Aorta (tissue), 5 donors: ENCODE results near the gene ADAMTSL1. TPM values are rescaled to one million over a fixed set of nuclear protein-coding genes. Genes with fewer than 3 reads are reported as not detected.

Experiments used
- ATAC-seq: fragments of 200-7000 bp; cut with Tn5 transposase; one replicate; pipeline ENCODE4 v1.9.1; 2022; ENCODE audit warnings: moderate library complexity; ENCODE audit not compliant: low FRiP score
- DNase-seq, 2 donors: peaks; one replicate each; pipeline ENCODE4 v3.0.0-alpha.2; 2020
- H3K27ac ChIP-seq, 2 donors: one replicate each; pipeline ENCODE4 v1.5.1; 2013; ENCODE audit warnings: low read length in 2 of 2, mild to moderate bottlenecking in 2 of 2, moderate library complexity in 2 of 2, control low read depth in 1 of 2, inconsistent platforms in 1 of 2, low read depth in 1 of 2
- H3K27me3 ChIP-seq, 2 donors: one replicate each; pipeline ENCODE4 v1.6.1; 2013; ENCODE audit warnings: control low read depth in 1 of 2, low read length in 1 of 2, mild to moderate bottlenecking in 1 of 2, moderate library complexity in 1 of 2; ENCODE audit not compliant: insufficient read depth in 2 of 2, control insufficient read depth in 1 of 2
- H3K36me3 ChIP-seq, 2 donors: one replicate each; pipeline ENCODE4 v1.6.1; 2013; ENCODE audit warnings: control low read depth in 1 of 2, low read length in 1 of 2, mild to moderate bottlenecking in 1 of 2; ENCODE audit not compliant: insufficient read depth in 2 of 2, control insufficient read depth in 1 of 2
- H3K4me1 ChIP-seq, 2 donors: one replicate each; pipeline ENCODE4 v1.6.1; 2013; ENCODE audit warnings: low read length in 2 of 2, control low read depth in 1 of 2, mild to moderate bottlenecking in 1 of 2, moderate library complexity in 1 of 2; ENCODE audit not compliant: insufficient read depth in 2 of 2, control insufficient read depth in 1 of 2
- H3K4me3 ChIP-seq, 2 donors: one replicate each; pipeline ENCODE4 v1.5.1; 2013; ENCODE audit warnings: low read length in 2 of 2, control low read depth in 1 of 2, mild to moderate bottlenecking in 1 of 2
- H3K9me3 ChIP-seq: one replicate; pipeline ENCODE4 v1.6.1; 2013; ENCODE audit warnings: mild to moderate bottlenecking, low read length; ENCODE audit not compliant: control insufficient read depth
- WGBS, 2 donors: extraction: QIAGEN DNeasy Blood & Tissue Kit; methylation state at CpG; one replicate each; pipeline ENCODE4 v1.1.7; 2013; 5-methylcytosine and 5-hydroxymethylcytosine counted together
- intact Hi-C, 2 donors: fragments of 100-400 bp; cut with DNase I; formaldehyde crosslinking; loops; one replicate each; pipeline versions ENCODE4 v1.14.2 to v1.15.0; 2022
- polyA plus RNA-seq, 2 donors: library from polyadenylated mRNA; stranded (reverse); fragments of 200-250 nt; gene quantifications; one replicate each; pipeline ENCODE4 v1.2.3, GENCODE V29; 2013
- total RNA-seq, 2 donors: library from RNA; stranded (reverse); fragmentation: NEBNext Ultra II Directional; extraction: Animal tissue kit (Norgen Biotek cat#: 25700); gene quantifications; one replicate each; pipeline ENCODE4 v1.2.1, GENCODE V29; 2021
- donor health status: healthy with polysubstance abuse.
- donor health status: Bipolar disorder and iron deficiency.
- donor health status: DM: no; HTN: no; CAD: no.
- donor health status: DM: no; HTN: no; CAD: no.
- donor health status: DM: yes; HTN: yes; CAD: no.

The ADAMTSL1 gene
- total and polyA plus RNA-seq, 4 donors: 6.6 to 54.2 (median 30.0) TPM

GRCh38 chr9:18490641-18491370, 16.9 kb downstream of the ADAMTSL1 start:
- intact Hi-C loops: no loop called here
- H3K4me3 ChIP-seq: peak overlapping the region in 1 of 2 donors; percentile 32
- peak overlapping the region; percentile 63 to 90 for H3K27ac ChIP-seq
- no peaks in the 10 kb centered on the region for H3K27me3 ChIP-seq
- DNase-seq: peak; percentile 80 to 86
- H3K9me3 ChIP-seq: no peaks in the 10 kb centered on the region
- peak; percentile 82 for ATAC-seq
- H3K4me1 ChIP-seq: peaks cover 3 to 9% of the 10 kb centered on the region in 2 donors
- H3K36me3 ChIP-seq: no peaks in the 10 kb centered on the region
- WGBS, 2 donors: 4% methylated on average over 7 of the region's 7 CpGs

- DNase-seq (no peak), ATAC-seq (no peak)
- no peaks in the 10 kb centered on the region for H3K9me3 ChIP-seq
- no peaks in the 10 kb centered on the region for H3K36me3 ChIP-seq
- H3K27ac ChIP-seq: no peak overlapping the region
- no peaks in the 10 kb centered on the region for H3K27me3 ChIP-seq
- peaks cover 3 to 13% of the 10 kb centered on the region in 2 donors for H3K4me1 ChIP-seq
- intact Hi-C loops: no loop called here
- no peak overlapping the region for H3K4me3 ChIP-seq
These were observed 18.7 kb downstream of the ADAMTSL1 start for GRCh38 chr9:18492612-18493011.

- 67 to 70% methylated on average over 3 of the region's 3 CpGs for WGBS, 2 donors
- Histone ChIP-seq H3K4me3 (no peak overlapping the region), H3K27ac (peak overlapping the region; percentile 68 to 90), H3K27me3 (no peaks in the 10 kb centered on the region), H3K4me1 (peaks cover 3 to 13% of the 10 kb centered on the region in 2 donors), H3K36me3 (no peaks in the 10 kb centered on the region), H3K9me3 (no peaks in the 10 kb centered on the region)
- intact Hi-C loops: no loop called here
- no peak for DNase-seq
- no peak for ATAC-seq
These were observed 19.6 kb downstream of the ADAMTSL1 start for GRCh38 chr9:18493451-18493993.

- no peak for ATAC-seq
- no peaks in the 10 kb centered on the region for H3K27me3 ChIP-seq
- no peak overlapping the region for H3K4me3 ChIP-seq
- DNase-seq: no peak
- intact Hi-C loops: no loop called here
- H3K36me3 ChIP-seq: no peaks in the 10 kb centered on the region
- no peaks in the 10 kb centered on the region for H3K9me3 ChIP-seq
- no peak overlapping the region for H3K27ac ChIP-seq
- WGBS, 2 donors: 83 to 84% methylated on average over 3 of the region's 3 CpGs
- H3K4me1 ChIP-seq: peaks cover 1 to 10% of the 10 kb centered on the region in 2 donors
These were observed 21.1 kb downstream of the ADAMTSL1 start for GRCh38 chr9:18495065-18495464.

GRCh38 chr9:18496256-18497000, 22.5 kb downstream of the ADAMTSL1 start:
- WGBS, 2 donors: 73 to 75% methylated on average over 5 of the region's 5 CpGs
- peaks cover 0 to 8% of the 10 kb centered on the region in 2 donors for H3K4me1 ChIP-seq

GRCh38 chr9:18499062-18499461, 25.1 kb downstream of the ADAMTSL1 start:
- DNase-seq (no peak), ATAC-seq (peak; percentile 28)
- 77 to 83% methylated on average over 3 of the region's 3 CpGs for WGBS, 2 donors
- Histone ChIP-seq H3K4me1 (peaks cover 0 to 4% of the 10 kb centered on the region in 2 donors), H3K4me3 (no peak overlapping the region), H3K36me3 (no peaks in the 10 kb centered on the region), H3K27me3 (no peaks in the 10 kb centered on the region), H3K27ac (no peak overlapping the region), H3K9me3 (no peaks in the 10 kb centered on the region)
- intact Hi-C loops: no loop called here

More at GRCh38 chr9:18496256-18497000, 22.5 kb downstream of the ADAMTSL1 start:
- H3K4me3 ChIP-seq: no peak overlapping the region
- intact Hi-C loops: no loop called here
- no peak overlapping the region for H3K27ac ChIP-seq
- no peaks in the 10 kb centered on the region for H3K36me3 ChIP-seq
- H3K9me3 ChIP-seq: no peaks in the 10 kb centered on the region
- no peak for ATAC-seq
- H3K27me3 ChIP-seq: no peaks in the 10 kb centered on the region
- no peak for DNase-seq

- no peak for DNase-seq
- no peaks in the 10 kb centered on the region for H3K9me3 ChIP-seq
- no peak for ATAC-seq
- no peak overlapping the region for H3K4me3 ChIP-seq
- intact Hi-C loops: loop anchor here in 1 of 2 donors (5.0 kb wide), 1 partner anchor 42 kb away; no protein-coding TSS in a partner anchor
- H3K27me3 ChIP-seq: no peaks in the 10 kb centered on the region
- no peaks in the 10 kb centered on the region for H3K36me3 ChIP-seq
- H3K4me1 ChIP-seq: peaks cover 0 to 4% of the 10 kb centered on the region in 2 donors
- H3K27ac ChIP-seq: no peak overlapping the region
- 44 to 53% methylated on average over 1 of the region's 1 CpG for WGBS, 2 donors
These were observed 26.0 kb downstream of the ADAMTSL1 start for GRCh38 chr9:18499980-18500379.

- Histone ChIP-seq H3K4me3 (no peak overlapping the region), H3K27ac (no peak overlapping the region), H3K27me3 (no peaks in the 10 kb centered on the region), H3K4me1 (peaks cover 0 to 4% of the 10 kb centered on the region in 2 donors), H3K9me3 (no peaks in the 10 kb centered on the region), H3K36me3 (no peaks in the 10 kb centered on the region)
- WGBS, 2 donors: 98 to 100% methylated on average over 1 of the region's 1 CpG
- ATAC-seq (no peak), DNase-seq (no peak)
- intact Hi-C loops: loop anchor here in 1 of 2 donors (5.0 kb wide), 1 partner anchor 42 kb away; no protein-coding TSS in a partner anchor
These were observed 26.5 kb downstream of the ADAMTSL1 start for GRCh38 chr9:18500451-18500850.
